H1 (cell line): ENCODE data around the gene UBQLN4. TPM values are rescaled to one million over a fixed set of nuclear protein-coding genes. Genes with fewer than 3 reads are reported as not detected.

ENCODE experiments used
- CTCF ChIA-PET: fragments of 300-600 bp; sonication (Branson Sonifier 250); formaldehyde crosslinking; loops from one replicate; lab custom pipeline; 2021; ENCODE audit not compliant: partially characterized antibody; lab: Charles Lee
- POLR2A ChIA-PET: fragments of 300-600 bp; sonication (Branson Sonifier 250); formaldehyde crosslinking; loops from one replicate; lab custom pipeline; 2021; ENCODE audit warnings: inconsistent platforms; ENCODE audit not compliant: partially characterized antibody; lab: Charles Lee
- DNase-seq, 2 experiments: peaks; one replicate each; pipeline versions ENCODE4 v3.0.0 to v3.0.0-alpha.2; 2010 to 2022; ENCODE audit warnings: low spot score in 2 of 2, low read depth in 1 of 2, mixed read lengths in 1 of 2
- FAIRE-seq: peaks from 2 replicates; lab custom pipeline; 2011; peaks lifted over from hg19 to GRCh38; lab: Jason Lieb, UNC
- H2AFZ ChIP-seq: 2 replicates; pipeline ENCODE4 v1.8.1; 2012; ENCODE audit warnings: low read length, inconsistent platforms
- H2AK5ac ChIP-seq: 2 replicates; pipeline ENCODE4 v1.6.1; 2013; ENCODE audit warnings: low read depth, low read length
- H2BK120ac ChIP-seq: replicated peaks from 2 replicates; pipeline ENCODE3; 2013; ENCODE audit warnings: low read depth, low read length, inconsistent platforms
- H2BK12ac ChIP-seq: 2 replicates; pipeline ENCODE4 v1.6.1; 2013; ENCODE audit warnings: low read depth, low read length
- H2BK15ac ChIP-seq: 2 replicates; pipeline ENCODE4 v1.6.1; 2013; ENCODE audit warnings: low read length
- H2BK20ac ChIP-seq: 2 replicates; pipeline ENCODE4 v1.6.1; 2013; ENCODE audit warnings: low read length
- H2BK5ac ChIP-seq: 2 replicates; pipeline ENCODE4 v1.6.1; 2013; ENCODE audit warnings: low read depth, low read length
- H3K14ac ChIP-seq: 2 replicates; pipeline ENCODE4 v1.6.1; 2013; ENCODE audit warnings: inconsistent platforms; ENCODE audit not compliant: insufficient read length
- H3K18ac ChIP-seq: 2 replicates; pipeline ENCODE4 v1.6.1; 2013; ENCODE audit warnings: low read length; ENCODE audit errors: extremely low read depth
- H3K23ac ChIP-seq: 2 replicates; pipeline ENCODE4 v1.6.1; 2013; ENCODE audit warnings: inconsistent platforms; ENCODE audit not compliant: insufficient read length
- H3K23me2 ChIP-seq: 2 replicates; pipeline ENCODE4 v1.6.1; 2013; ENCODE audit warnings: low read depth, low read length
- H3K27ac ChIP-seq: 2 replicates; pipeline ENCODE4 v1.6.1; 2011; ENCODE audit warnings: low read depth, low read length, inconsistent platforms
- H3K27me3 ChIP-seq, 4 experiments: replicated peaks in 1 of 4; 1 replicate in 1 of 4; 2 replicates in 3 of 4; pipeline versions ENCODE4 v1.6.1 to v1.8.1; 2011 to 2013; ENCODE audit warnings: low read length in 3 of 4, mild to moderate bottlenecking in 3 of 4, inconsistent platforms in 2 of 4, mixed read lengths in 2 of 4, moderate library complexity in 1 of 4; ENCODE audit not compliant: control insufficient read depth in 3 of 4, insufficient read depth in 3 of 4; ENCODE audit errors: extremely low read depth in 1 of 4
- H3K36me3 ChIP-seq, 4 experiments: 2 replicates each; pipeline versions ENCODE4 v1.6.1 to v1.8.1; 2011 to 2013; ENCODE audit warnings: mild to moderate bottlenecking in 4 of 4, low read length in 3 of 4, moderate library complexity in 2 of 4, control low read depth in 1 of 4, inconsistent platforms in 1 of 4; ENCODE audit not compliant: insufficient read depth in 4 of 4, control insufficient read depth in 2 of 4
- H3K4ac ChIP-seq: replicated peaks from 2 replicates; pipeline ENCODE3; 2013; ENCODE audit warnings: low read length, low read depth, mixed read lengths, inconsistent platforms; ENCODE audit not compliant: insufficient read length
- H3K4me1 ChIP-seq, 4 experiments: replicated peaks in 1 of 4; 1 replicate in 1 of 4; 2 replicates in 3 of 4; pipeline versions ENCODE4 v1.6.1 to v1.8.1; 2011 to 2013; ENCODE audit warnings: low read length in 3 of 4, inconsistent platforms in 2 of 4, mixed read lengths in 1 of 4; ENCODE audit not compliant: insufficient read depth in 4 of 4, control insufficient read depth in 3 of 4
- H3K4me2 ChIP-seq, 2 experiments: 2 replicates each; pipeline versions ENCODE4 v1.6.1 to v1.8.1; 2011 to 2013; ENCODE audit warnings: low read depth in 2 of 2, low read length in 2 of 2, control low read depth in 1 of 2, inconsistent platforms in 1 of 2, mild to moderate bottlenecking in 1 of 2; ENCODE audit not compliant: insufficient read depth in 1 of 2
- H3K4me3 ChIP-seq, 4 experiments: fragments of 200-600, 300-600 bp in 1 of 4; sonication (generic), shearing (Covaris generic), sonication (Bioruptor Twin) in 1 of 4; 2 replicates each; pipeline versions ENCODE4 v1.5.1 to v1.8.1; 2011 to 2016; ENCODE audit warnings: low read length in 4 of 4, low read depth in 3 of 4, control low read depth in 2 of 4, inconsistent platforms in 2 of 4, mild to moderate bottlenecking in 2 of 4, mixed read lengths in 1 of 4, moderate library complexity in 1 of 4; ENCODE audit not compliant: insufficient read depth in 2 of 4; ENCODE audit errors: extremely low read depth in 1 of 4
- H3K56ac ChIP-seq: replicated peaks from 2 replicates; pipeline ENCODE3; 2013; ENCODE audit warnings: low read depth, mild to moderate bottlenecking, mixed read lengths, low read length, inconsistent platforms; ENCODE audit not compliant: insufficient read length
- H3K79me1 ChIP-seq: 2 replicates; pipeline ENCODE4 v1.6.1; 2013; ENCODE audit warnings: low read depth, low read length, control low read depth
- H3K79me2 ChIP-seq, 2 experiments: 2 replicates each; pipeline versions ENCODE4 v1.6.1 to v1.8.1; 2012 to 2013; ENCODE audit warnings: low read length in 2 of 2, mild to moderate bottlenecking in 2 of 2, inconsistent platforms in 1 of 2; ENCODE audit not compliant: insufficient read depth in 2 of 2, control insufficient read depth in 1 of 2
- H3K9ac ChIP-seq, 4 experiments: replicated peaks in 1 of 4; 1 replicate in 1 of 4; 2 replicates in 3 of 4; pipeline versions ENCODE4 v1.6.1 to v1.8.1; 2011 to 2013; ENCODE audit warnings: low read depth in 3 of 4, low read length in 3 of 4, control low read depth in 2 of 4, mild to moderate bottlenecking in 2 of 4, moderate library complexity in 2 of 4, inconsistent platforms in 1 of 4; ENCODE audit errors: extremely low read depth in 1 of 4
- H3K9me3 ChIP-seq, 2 experiments: 2 replicates each; pipeline versions ENCODE4 v1.6.1 to v1.8.1; 2012 to 2013; ENCODE audit warnings: mild to moderate bottlenecking in 2 of 2, moderate library complexity in 2 of 2, control low read depth in 1 of 2, inconsistent platforms in 1 of 2, low read depth in 1 of 2, low read length in 1 of 2, mixed read lengths in 1 of 2; ENCODE audit not compliant: insufficient read depth in 2 of 2
- H4K20me1 ChIP-seq, 2 experiments: replicated peaks in 1 of 2; 2 replicates each; pipeline versions ENCODE3 to v1.8.1; 2011 to 2013; ENCODE audit warnings: inconsistent platforms in 2 of 2, low read length in 2 of 2, mild to moderate bottlenecking in 1 of 2; ENCODE audit not compliant: insufficient read depth in 2 of 2, control insufficient read depth in 1 of 2
- H4K5ac ChIP-seq: 2 replicates; pipeline ENCODE4 v1.6.1; 2013; ENCODE audit warnings: low read length, low read depth, mixed read lengths, inconsistent platforms; ENCODE audit not compliant: insufficient read length
- H4K8ac ChIP-seq: 2 replicates; pipeline ENCODE4 v1.8.0; 2013; ENCODE audit warnings: mild to moderate bottlenecking, moderate library complexity, low read length, inconsistent platforms; ENCODE audit not compliant: insufficient read depth; ENCODE audit errors: extremely low read depth
- H4K91ac ChIP-seq: replicated peaks from 2 replicates; pipeline ENCODE3; 2013; ENCODE audit warnings: low read length, mixed read lengths, inconsistent platforms; ENCODE audit not compliant: insufficient read length
- CBX5 ChIP-seq: fragments of 300-800, 300-1000 bp; sonication (generic); IDR thresholded peaks from 2 replicates; pipeline ENCODE4 v1.7.1; 2016; ENCODE audit warnings: antibody characterized with exemption, low read length, low read depth
- CHD2 ChIP-seq: IDR thresholded peaks from 2 replicates; pipeline ENCODE4 v1.6.1; 2012; ENCODE audit warnings: low read length, improper control_type of control experiment
- HDAC2 ChIP-seq, 2 experiments: fragments of 300-600 bp in 1 of 2; sonication (generic) in 1 of 2; IDR thresholded peaks; 2 replicates each; pipeline ENCODE4 v1.6.1; 2011 to 2012; ENCODE audit warnings: low read depth in 2 of 2, low read length in 2 of 2, mild to moderate bottlenecking in 2 of 2, moderate library complexity in 2 of 2, borderline replicate concordance in 1 of 2, inconsistent platforms in 1 of 2
- NANOG ChIP-seq: IDR thresholded peaks from 2 replicates; pipeline ENCODE4 v1.6.1; 2011; ENCODE audit warnings: low read length, low read depth, mild to moderate bottlenecking, inconsistent platforms; ENCODE audit not compliant: insufficient read depth, poor library complexity, severe bottlenecking
- PHF8 ChIP-seq: fragments of 200-600 bp; sonication (generic); conservative IDR thresholded peaks from 2 replicates; pipeline ENCODE4 v1.7.1; 2012; ENCODE audit warnings: low read depth, mild to moderate bottlenecking, inconsistent platforms, low read length, moderate library complexity
- RAD21 ChIP-seq, 2 experiments: IDR thresholded peaks in 1 of 2; conservative IDR thresholded peaks in 1 of 2; 2 replicates each; pipeline ENCODE4 v1.6.1; 2011; ENCODE audit warnings: low read depth in 2 of 2, low read length in 2 of 2, improper control_type of control experiment in 1 of 2, inconsistent platforms in 1 of 2, mild to moderate bottlenecking in 1 of 2, moderate library complexity in 1 of 2
- RXRA ChIP-seq: IDR thresholded peaks from 2 replicates; pipeline ENCODE4 v1.6.1; 2011; ENCODE audit warnings: low read depth, mild to moderate bottlenecking, low read length, moderate library complexity; ENCODE audit not compliant: insufficient read depth
- SIRT6 ChIP-seq: IDR thresholded peaks from one replicate; pipeline ENCODE4 v1.7.1; 2012; ENCODE audit warnings: low read length, inconsistent platforms
- SRF ChIP-seq: IDR thresholded peaks from 2 replicates; pipeline ENCODE4 v1.6.1; 2011; ENCODE audit warnings: mild to moderate bottlenecking, low read depth, low read length, moderate library complexity
- SUZ12 ChIP-seq: fragments of 200-600 bp; sonication (generic); IDR thresholded peaks from 2 replicates; pipeline ENCODE4 v1.6.1; 2012; ENCODE audit warnings: mild to moderate bottlenecking, inconsistent platforms, low read length, moderate library complexity, mixed read lengths
- WGBS, 2 experiments: shearing (Covaris generic) in 1 of 2; methylation state at CpG; one replicate each; pipeline versions ENCODE4 v1.1.6 to v1.1.7; 2013 to 2015; ENCODE audit warnings: low lambda C conversion rate in 2 of 2, mixed read lengths in 2 of 2, inconsistent platforms in 1 of 2, low coverage in 1 of 2, missing lambda C conversion rate in 1 of 2; ENCODE audit not compliant: insufficient replicate concordance in 2 of 2, insufficient coverage in 1 of 2, insufficient read length in 1 of 2; ENCODE audit errors: extremely low coverage in 1 of 2, missing lambda C conversion rate in 1 of 2; 5-methylcytosine and 5-hydroxymethylcytosine counted together
- polyA plus RNA-seq, 7 experiments: library from polyadenylated mRNA; depleted of rRNA in 3 of 7; stranded (reverse) in 5 of 7; unstranded in 2 of 7; fragments of >200 nt in 5 of 7; fragments of 200-250 nt in 2 of 7; gene quantifications; 1 replicate in 5 of 7; 2 replicates in 1 of 7; 4 replicates in 1 of 7; pipeline versions ENCODE4 v1.2.1 to v1.2.3, GENCODE V29; 2011 to 2013; ENCODE audit warnings: missing spikeins in 2 of 7, mixed read lengths in 2 of 7
- total RNA-seq: library from RNA; stranded (reverse); fragmentation: NEBNext Ultra II Directional; extraction: Animal tissue kit (Norgen Biotek cat#: 25700); gene quantifications from 2 replicates; pipeline ENCODE4 v1.2.1, GENCODE V29; 2021
- TF ChIP-seq, protein P1 (sequence below): IDR thresholded peaks from 2 replicates; pipeline ENCODE4 v1.6.1; 2012; ENCODE audit warnings: inconsistent platforms
- TF ChIP-seq, protein P2 (sequence below): IDR thresholded peaks from 2 replicates; pipeline ENCODE4 v1.6.1; 2012; ENCODE audit warnings: inconsistent platforms

UBQLN4 gene
- total and polyA plus RNA-seq, 2 of the 8 experiments (the other 6 are each of a cell fraction or from before 2014, with no cell fraction given) = 37.7 to 52.0 TPM

DNA sequence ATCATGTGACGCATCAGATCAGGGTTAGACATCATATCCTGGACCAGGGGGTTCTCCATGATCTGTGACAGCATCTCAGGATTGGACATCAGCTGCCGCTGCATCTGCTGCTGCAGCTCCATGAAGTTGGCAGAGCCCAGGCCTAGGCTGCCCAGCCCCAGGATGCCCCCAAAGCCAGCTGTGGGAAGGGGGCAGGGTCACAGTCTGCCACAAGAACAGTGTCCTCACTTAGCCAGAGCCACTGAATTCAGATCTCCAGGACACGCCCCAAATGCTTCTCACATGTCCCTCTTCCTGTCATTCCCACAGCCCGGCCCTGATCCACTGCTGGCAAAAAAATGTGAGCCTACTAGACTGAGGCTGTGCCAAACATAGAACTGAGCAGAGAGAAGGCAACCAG is 3.2 kb downstream of the UBQLN4 start:
- H4K8ac ChIP-seq = no peak overlapping the region
- H2AFZ ChIP-seq = no peak overlapping the region
- no peak overlapping the region for H3K14ac ChIP-seq
- FAIRE-seq = no peak
- no peak overlapping the region for H4K5ac ChIP-seq
- H3K79me1 ChIP-seq = peaks cover 3% of the 10 kb centered on the region
- H3K4me2 ChIP-seq = no peak overlapping the region
- ChIA-PET CTCF (interaction anchor here (0.9 to 12.9 kb wide), 8 partner anchors 17 to 147 kb away, joined by 3 to 139 read pairs (median 4); no protein-coding TSS in a partner anchor), POLR2A (interaction anchor here (0.6 to 1.1 kb wide), 2 partner anchors 12 to 16 kb away, joined by 3 to 5 read pairs; no protein-coding TSS in a partner anchor)
- no peak overlapping the region for H3K27ac ChIP-seq
- no peaks in the 10 kb centered on the region for H3K27me3 ChIP-seq
- no peak overlapping the region for H3K9ac ChIP-seq
- H2AK5ac ChIP-seq = no peak overlapping the region
- H3K4me3 ChIP-seq = no peak overlapping the region
- no peak overlapping the region for H3K18ac ChIP-seq
- H3K4ac ChIP-seq = no peak overlapping the region
- H2BK5ac ChIP-seq = no peak overlapping the region
- H3K4me1 ChIP-seq = peaks cover 0 to under 1% (median 0%) of the 10 kb centered on the region in 4 experiments; a peak in 1 of 7 replicates
- no peak overlapping the region for H2BK12ac ChIP-seq
- no peak overlapping the region for H2BK120ac ChIP-seq
- H3K9me3 ChIP-seq = no peaks in the 10 kb centered on the region
- peaks cover 12 to 25% (median 22%) of the 10 kb centered on the region in 4 experiments; a peak in 7 of 8 replicates for H3K36me3 ChIP-seq
- WGBS, 2 experiments = 98% methylated on average over 4 of the region's 4 CpGs; no CpG with 5 or more reads in 1 of the 2 experiments
- no peak for DNase-seq
- H3K23ac ChIP-seq = no peak overlapping the region
- H4K91ac ChIP-seq = no peak overlapping the region
- no peak overlapping the region for H2BK15ac ChIP-seq
- no peak overlapping the region for H2BK20ac ChIP-seq
- no peaks in the 10 kb centered on the region for H4K20me1 ChIP-seq
- H3K23me2 ChIP-seq = peaks cover 9% of the 10 kb centered on the region
- peaks cover 0 to 20% of the 10 kb centered on the region in 2 experiments; a peak in 3 of 4 replicates for H3K79me2 ChIP-seq
- H3K56ac ChIP-seq = no peak overlapping the region
- TF ChIP-seq, protein P1, sequence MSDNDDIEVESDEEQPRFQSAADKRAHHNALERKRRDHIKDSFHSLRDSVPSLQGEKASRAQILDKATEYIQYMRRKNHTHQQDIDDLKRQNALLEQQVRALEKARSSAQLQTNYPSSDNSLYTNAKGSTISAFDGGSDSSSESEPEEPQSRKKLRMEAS = no peak
- TF ChIP-seq SUZ12 (no peak), SRF (no peak), SIRT6 (no peak), RAD21 (IDR thresholded peaks at IDR 0.05 in 1 of 2, conservative IDR thresholded peaks at IDR 0.05 in 1 of 2; ENCODE audit: low read depth in 2 of 2, low read length in 2 of 2) (no peak), RXRA (no peak), NANOG (no peak), CBX5 (no peak), PHF8 (no peak), HDAC2 (IDR thresholded peaks at IDR 0.05; ENCODE audit: borderline replicate concordance in 1 of 2, low read depth in 2 of 2, low read length in 2 of 2) (no peak), CHD2 (no peak)
- TF ChIP-seq, protein P2, sequence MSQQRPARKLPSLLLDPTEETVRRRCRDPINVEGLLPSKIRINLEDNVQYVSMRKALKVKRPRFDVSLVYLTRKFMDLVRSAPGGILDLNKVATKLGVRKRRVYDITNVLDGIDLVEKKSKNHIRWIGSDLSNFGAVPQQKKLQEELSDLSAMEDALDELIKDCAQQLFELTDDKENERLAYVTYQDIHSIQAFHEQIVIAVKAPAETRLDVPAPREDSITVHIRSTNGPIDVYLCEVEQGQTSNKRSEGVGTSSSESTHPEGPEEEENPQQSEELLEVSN = no peak
